ENCODE data around the gene GM2A.

The GM2A gene

DNA sequence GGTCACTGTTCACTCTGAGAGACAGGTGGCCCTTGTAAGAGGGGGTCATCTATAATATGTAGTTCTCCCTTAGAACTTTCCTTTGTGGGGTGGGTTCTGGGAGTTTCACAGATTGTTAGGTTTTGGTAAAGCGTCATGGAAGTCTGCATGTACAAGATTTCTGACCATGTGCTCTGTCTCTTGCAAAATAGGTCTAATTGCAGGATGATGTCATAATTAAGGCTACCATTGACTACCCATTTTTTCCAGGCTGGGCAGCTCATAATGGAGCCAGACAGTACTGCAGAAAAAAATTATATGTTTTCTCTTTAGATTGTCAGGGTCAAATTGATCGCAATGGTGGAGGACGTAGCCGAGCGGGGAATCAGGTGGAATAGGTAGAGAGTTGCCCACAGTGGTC, 3.7 kb upstream of the GM2A start:
- Histone ChIP-seq H3K4me1 (ENCODE audit: control insufficient read depth in 1 of 2, insufficient read depth in 1 of 2, low read depth in 1 of 2, low read length in 1 of 2) (peaks cover 29 to 33% of the 10 kb centered on the region in 2 experiments), H3K27me3 (no peaks in the 10 kb centered on the region), H3K4me3 (ENCODE audit: low read depth in 1 of 2, low read length in 1 of 2) (no peak overlapping the region), H3K9me3 (no peaks in the 10 kb centered on the region), H3K36me3 (no peaks in the 10 kb centered on the region), H3K27ac (no peak overlapping the region)
- TF ChIP-seq, protein P1, sequence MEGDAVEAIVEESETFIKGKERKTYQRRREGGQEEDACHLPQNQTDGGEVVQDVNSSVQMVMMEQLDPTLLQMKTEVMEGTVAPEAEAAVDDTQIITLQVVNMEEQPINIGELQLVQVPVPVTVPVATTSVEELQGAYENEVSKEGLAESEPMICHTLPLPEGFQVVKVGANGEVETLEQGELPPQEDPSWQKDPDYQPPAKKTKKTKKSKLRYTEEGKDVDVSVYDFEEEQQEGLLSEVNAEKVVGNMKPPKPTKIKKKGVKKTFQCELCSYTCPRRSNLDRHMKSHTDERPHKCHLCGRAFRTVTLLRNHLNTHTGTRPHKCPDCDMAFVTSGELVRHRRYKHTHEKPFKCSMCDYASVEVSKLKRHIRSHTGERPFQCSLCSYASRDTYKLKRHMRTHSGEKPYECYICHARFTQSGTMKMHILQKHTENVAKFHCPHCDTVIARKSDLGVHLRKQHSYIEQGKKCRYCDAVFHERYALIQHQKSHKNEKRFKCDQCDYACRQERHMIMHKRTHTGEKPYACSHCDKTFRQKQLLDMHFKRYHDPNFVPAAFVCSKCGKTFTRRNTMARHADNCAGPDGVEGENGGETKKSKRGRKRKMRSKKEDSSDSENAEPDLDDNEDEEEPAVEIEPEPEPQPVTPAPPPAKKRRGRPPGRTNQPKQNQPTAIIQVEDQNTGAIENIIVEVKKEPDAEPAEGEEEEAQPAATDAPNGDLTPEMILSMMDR (IDR thresholded peaks at IDR 0.05) = no peak

- TF ChIP-seq, protein P1 (IDR thresholded peaks at IDR 0.05) = no peak
- Histone ChIP-seq H3K9me3 (no peaks in the 10 kb centered on the region), H3K4me1 (ENCODE audit: control insufficient read depth in 1 of 2, insufficient read depth in 1 of 2, low read depth in 1 of 2, low read length in 1 of 2) (peaks cover 32 to 41% of the 10 kb centered on the region in 2 experiments), H3K27ac (no peak overlapping the region), H3K27me3 (no peaks in the 10 kb centered on the region), H3K36me3 (no peaks in the 10 kb centered on the region), H3K4me3 (ENCODE audit: low read depth in 1 of 2, low read length in 1 of 2) (no peak overlapping the region)
Observed at GRCh38 chr5:151250346-151251000, 2.5 kb upstream of the GM2A start.

DNA sequence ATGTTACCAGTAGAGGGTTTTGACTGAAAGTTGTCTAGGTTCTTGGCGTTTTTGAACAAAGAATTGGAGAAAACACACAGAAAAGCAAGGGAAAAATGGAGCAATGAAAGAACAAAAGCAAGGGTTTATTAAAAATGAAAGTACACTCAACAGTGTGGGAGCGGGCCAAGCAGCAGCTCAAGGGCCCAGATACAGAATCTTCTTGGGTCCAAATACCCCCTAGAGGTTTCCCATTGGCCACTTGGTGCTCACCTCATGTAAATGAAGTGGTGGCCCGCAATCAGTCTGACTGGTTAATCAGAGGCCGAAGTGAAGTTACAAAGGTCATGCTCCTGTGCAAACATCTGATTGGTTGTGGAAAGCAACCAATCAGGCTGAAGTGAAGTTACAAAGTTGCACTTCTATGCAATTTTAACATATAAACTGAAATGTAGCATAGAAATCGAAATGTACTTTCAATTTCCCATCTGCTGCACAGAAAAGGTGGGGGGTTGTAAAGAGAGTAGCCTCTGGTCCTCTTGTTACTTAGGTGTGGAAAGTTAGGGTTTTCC, 1.9 kb upstream of the GM2A start:
- TF ChIP-seq, protein P1 (IDR thresholded peaks at IDR 0.05) = no peak
- Histone ChIP-seq H3K27ac (peak overlapping the region; percentile 92), H3K4me3 (ENCODE audit: low read depth in 1 of 2, low read length in 1 of 2) (no peak overlapping the region), H3K36me3 (no peaks in the 10 kb centered on the region), H3K4me1 (ENCODE audit: control insufficient read depth in 1 of 2, insufficient read depth in 1 of 2, low read depth in 1 of 2, low read length in 1 of 2) (peaks cover 29 to 35% of the 10 kb centered on the region in 2 experiments), H3K9me3 (no peaks in the 10 kb centered on the region), H3K27me3 (no peaks in the 10 kb centered on the region)

DNA sequence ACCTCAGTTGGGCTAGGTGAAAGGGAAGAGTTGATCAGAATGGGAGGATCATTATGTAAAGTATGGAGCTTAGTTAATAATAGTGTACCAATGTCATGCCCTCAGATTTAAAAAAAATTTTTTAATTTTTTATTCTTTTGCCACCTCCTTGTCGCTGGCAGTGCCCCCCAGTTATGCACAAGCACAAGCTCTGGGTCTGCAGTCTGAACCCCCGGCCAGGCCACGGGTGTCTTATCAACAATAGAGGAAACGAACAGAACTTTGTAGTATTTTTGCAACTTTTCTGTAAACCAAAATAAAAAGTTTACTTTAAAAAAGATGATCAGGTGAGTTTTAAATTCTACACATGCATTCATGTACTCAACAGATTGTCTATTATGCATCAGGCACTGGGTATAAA, 1.4 kb upstream of the GM2A start:
- Histone ChIP-seq H3K27me3 (no peaks in the 10 kb centered on the region), H3K4me3 (ENCODE audit: low read depth in 1 of 2, low read length in 1 of 2) (peak overlapping the region in 1 of 2 experiments; percentile 67), H3K36me3 (no peaks in the 10 kb centered on the region), H3K27ac (peak overlapping the region; percentile 92), H3K9me3 (no peaks in the 10 kb centered on the region), H3K4me1 (ENCODE audit: control insufficient read depth in 1 of 2, insufficient read depth in 1 of 2, low read depth in 1 of 2, low read length in 1 of 2) (peaks cover 29 to 33% of the 10 kb centered on the region in 2 experiments)
- TF ChIP-seq, protein P1 (IDR thresholded peaks at IDR 0.05) = no peak

GRCh38 chr5:151253605-151253950, 593 bp downstream of the GM2A start:
- Histone ChIP-seq H3K36me3 (no peaks in the 10 kb centered on the region), H3K4me1 (ENCODE audit: control insufficient read depth in 1 of 2, insufficient read depth in 1 of 2, low read depth in 1 of 2, low read length in 1 of 2) (peaks cover 42 to 43% of the 10 kb centered on the region in 2 experiments), H3K9me3 (no peaks in the 10 kb centered on the region), H3K4me3 (ENCODE audit: low read depth in 1 of 2, low read length in 1 of 2) (peak overlapping the region; percentile 78 to 83), H3K27ac (peak overlapping the region; percentile 92), H3K27me3 (no peaks in the 10 kb centered on the region)
- TF ChIP-seq, protein P1 (IDR thresholded peaks at IDR 0.05) = no peak

Data from neutrophil (primary cell).